ENCODE results near the gene LY86. TPM values are rescaled to one million over a fixed set of nuclear protein-coding genes. Genes with fewer than 3 reads are reported as not detected.

Gene LY86
- total and polyA plus RNA-seq, 9 of the 15 experiments (the other 6 are each of a cell fraction or from before 2014, with no cell fraction given) = 0.08 to 0.20 TPM; not detected in 7

DNA sequence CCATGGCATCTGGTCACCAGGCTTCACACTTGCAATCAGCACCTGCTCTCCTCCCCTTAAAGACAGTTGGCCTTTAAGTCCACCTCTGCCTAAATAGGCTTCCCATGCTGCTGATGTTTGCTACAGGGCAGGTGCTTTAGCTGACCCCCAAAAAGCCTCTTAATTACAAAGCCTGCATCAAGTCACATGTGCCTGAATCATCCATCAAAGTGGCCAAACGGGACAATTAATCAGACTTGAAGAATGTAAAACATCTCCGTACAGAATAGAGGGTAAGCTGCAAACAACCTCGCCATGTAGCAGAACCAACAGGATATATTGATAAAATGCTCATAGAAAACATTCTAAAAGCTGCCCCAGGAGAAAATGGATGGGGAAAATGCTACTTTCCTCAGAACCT, 7.4 kb downstream of the LY86 start:
- Histone ChIP-seq H3K9me1 (ENCODE audit: control insufficient read depth, insufficient read depth, low read length) (no peaks in the 10 kb centered on the region), H2AFZ (ENCODE audit: low read depth, low read length) (no peak overlapping the region), H3K4me2 (ENCODE audit: insufficient read depth, low read length) (no peak overlapping the region), H3K36me3 (ENCODE audit: control insufficient read depth, insufficient read depth, low read length) (no peaks in the 10 kb centered on the region), H4K20me1 (replicated peaks; ENCODE audit: control insufficient read depth, insufficient read depth, low read length) (no peaks in the 10 kb centered on the region), H3K4me1 (replicated peaks in 1 of 2; ENCODE audit: control insufficient read depth in 2 of 2, insufficient read depth in 2 of 2, low read length in 2 of 2) (no peaks in the 10 kb centered on the region; a peak in 3 of 5 replicates), H3K27ac (ENCODE audit: extremely low read depth, low read depth, low read length) (no peak overlapping the region), H3K9me3 (replicated peaks; ENCODE audit: control insufficient read depth, insufficient read depth, low read depth, low read length) (no peaks in the 10 kb centered on the region), H3K27me3 (ENCODE audit: control insufficient read depth in 2 of 2, insufficient read depth in 2 of 2, low read length in 2 of 2) (peaks cover 12 to 30% of the 10 kb centered on the region in 2 experiments; a peak in 4 of 5 replicates), H3K9ac (ENCODE audit: insufficient read depth in 1 of 2, low read depth in 2 of 2, low read length in 2 of 2) (no peak overlapping the region), H3K79me2 (ENCODE audit: control insufficient read depth, insufficient read depth, low read length) (no peaks in the 10 kb centered on the region), H3K4me3 (no peak overlapping the region)
- no peak for DNase-seq (ENCODE audit: extremely low read depth in 1 of 4, low spot score in 3 of 4)
- no peak for ATAC-seq
- FAIRE-seq = no peak
- CTCF ChIA-PET (ENCODE audit: low intra/inter-chr PET ratio) = no interaction called here
- intact Hi-C loops (cut with micrococcal nuclease) (no loop called here), in situ Hi-C loops (cut with MboI) (no loop called here)
- BruUV-seq (replicated peaks) = no TSS peak
- TF ChIP-seq TARDBP (IDR thresholded peaks at IDR 0.05) = no peak
- TF ChIP-seq ZNF518B (CRISPR knock-in tag; IDR thresholded peaks at IDR 0.05) = no peak
- TF ChIP-seq TEAD1 (CRISPR knock-in tag; IDR thresholded peaks at IDR 0.05) = no peak
- no peak for TF ChIP-seq NR2F6 (CRISPR knock-in tag; IDR thresholded peaks at IDR 0.05)
- no peak for TF ChIP-seq KAT7 (CRISPR knock-in tag; IDR thresholded peaks at IDR 0.05; ENCODE audit: borderline replicate concordance)
- TF ChIP-seq BMI1 (IDR thresholded peaks at IDR 0.05; ENCODE audit: low read length) = no peak
- TF ChIP-seq HNRNPUL1 (IDR thresholded peaks at IDR 0.05; ENCODE audit: low read length) = no peak
- no peak for TF ChIP-seq RHOXF2B (CRISPR knock-in tag; conservative IDR thresholded peaks at IDR 0.05)
- no peak for TF ChIP-seq MBD2 (IDR thresholded peaks at IDR 0.05; ENCODE audit: borderline replicate concordance, low read depth)
- TF ChIP-seq, protein P1, sequence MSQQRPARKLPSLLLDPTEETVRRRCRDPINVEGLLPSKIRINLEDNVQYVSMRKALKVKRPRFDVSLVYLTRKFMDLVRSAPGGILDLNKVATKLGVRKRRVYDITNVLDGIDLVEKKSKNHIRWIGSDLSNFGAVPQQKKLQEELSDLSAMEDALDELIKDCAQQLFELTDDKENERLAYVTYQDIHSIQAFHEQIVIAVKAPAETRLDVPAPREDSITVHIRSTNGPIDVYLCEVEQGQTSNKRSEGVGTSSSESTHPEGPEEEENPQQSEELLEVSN (IDR thresholded peaks at IDR 0.05; ENCODE audit: borderline replicate concordance in 1 of 2, extremely low read depth in 1 of 2, insufficient read depth in 1 of 2, insufficient read length in 1 of 2, low read depth in 1 of 2, low read length in 1 of 2, poor library complexity in 1 of 2, severe bottlenecking in 1 of 2) = no peak
- no peak for TF ChIP-seq PHB2 (IDR thresholded peaks at IDR 0.05; ENCODE audit: low read depth)
- no peak for TF ChIP-seq NR3C1 (CRISPR knock-in tag; IDR thresholded peaks at IDR 0.05)
- no peak for TF ChIP-seq FOXJ3 (CRISPR knock-in tag; IDR thresholded peaks at IDR 0.05)
- TF ChIP-seq FOSL1 (tag; conservative IDR thresholded peaks at IDR 0.05) = no peak
- TF ChIP-seq RNF2 (IDR thresholded peaks at IDR 0.05) = no peak
- 22% methylated on average over 3 of the region's 3 CpGs for WGBS (ENCODE audit: insufficient coverage, low coverage, missing lambda C conversion rate)
- POLR2A ChIA-PET = interaction anchor here (1.7 kb wide), 1 partner anchor 9 kb away, joined by 5 read pairs; no protein-coding TSS in a partner anchor
